ENCODE results near the gene WDR36. TPM values are rescaled to one million over a fixed set of nuclear protein-coding genes. Genes with fewer than 3 reads are reported as not detected.

WDR36 gene
- total and polyA plus RNA-seq, 10 donors = 7.9 to 36.1 (median 27.0) TPM

- H3K36me3 ChIP-seq = peaks cover 0 to 49% (median 23%) of the 10 kb centered on the region in 6 donors
- no peak for TF ChIP-seq POLR2AphosphoS5 (IDR thresholded peaks at IDR 0.05)
- no peak for TF ChIP-seq CTCF (IDR thresholded peaks at IDR 0.05 in 8 of 11, conservative IDR thresholded peaks at IDR 0.05 in 3 of 11)
- TF ChIP-seq POLR2A (IDR thresholded peaks at IDR 0.05) = no peak
- H3K4me3 ChIP-seq = no peak overlapping the region
- no peaks in the 10 kb centered on the region for H3K4me1 ChIP-seq
- no peaks in the 10 kb centered on the region for H3K9me3 ChIP-seq
- H3K27me3 ChIP-seq (replicated peaks in 1 of 7) = no peaks in the 10 kb centered on the region
- intact Hi-C loops (cut with DNase I; ENCODE audit: low total_unique reads) = no loop called here
- H3K27ac ChIP-seq = no peak overlapping the region
- no peak for DNase-seq
- WGBS, 5 donors = 94 to 97% (median 94%) methylated on average over 3 of the region's 3 CpGs
Measured at GRCh38 chr5:111129938-111130337, 37.8 kb downstream of the WDR36 start.

- H3K27me3 ChIP-seq (replicated peaks in 1 of 7) = no peaks in the 10 kb centered on the region
- H3K4me3 ChIP-seq = no peak overlapping the region
- 44 to 58% (median 49%) methylated on average over 2 of the region's 2 CpGs for WGBS, 5 donors
- H3K36me3 ChIP-seq = peaks cover 0 to 34% (median 13%) of the 10 kb centered on the region in 6 donors
- H3K4me1 ChIP-seq = no peaks in the 10 kb centered on the region
- TF ChIP-seq CTCF (IDR thresholded peaks at IDR 0.05 in 8 of 11, conservative IDR thresholded peaks at IDR 0.05 in 3 of 11) (no peak), POLR2AphosphoS5 (IDR thresholded peaks at IDR 0.05) (no peak), POLR2A (IDR thresholded peaks at IDR 0.05) (no peak)
- H3K9me3 ChIP-seq = no peaks in the 10 kb centered on the region
- intact Hi-C loops (cut with DNase I; ENCODE audit: low total_unique reads) = no loop called here
- DNase-seq = no peak
- H3K27ac ChIP-seq = no peak overlapping the region
Measured at GRCh38 chr5:111131356-111131755, 39.2 kb downstream of the WDR36 start.

GRCh38 chr5:111132076-111132475 lies 39.9 kb downstream of the WDR36 start:
- no peak for TF ChIP-seq POLR2A (IDR thresholded peaks at IDR 0.05)
- Histone ChIP-seq H3K36me3 (peaks cover 0 to 27% (median 5%) of the 10 kb centered on the region in 6 donors), H3K27me3 (replicated peaks in 1 of 7) (no peaks in the 10 kb centered on the region), H3K9me3 (no peaks in the 10 kb centered on the region), H3K4me3 (no peak overlapping the region), H3K4me1 (no peaks in the 10 kb centered on the region), H3K27ac (no peak overlapping the region)
- 63 to 82% (median 73%) methylated on average over 1 of the region's 1 CpG for WGBS, 5 donors
- no peak for DNase-seq
- intact Hi-C loops (cut with DNase I; ENCODE audit: low total_unique reads) = no loop called here

- 72 to 92% (median 86%) methylated on average over 1 of the region's 1 CpG for WGBS, 5 donors
- no peak for DNase-seq
- intact Hi-C loops (cut with DNase I; ENCODE audit: low total_unique reads) = no loop called here
- H3K27ac ChIP-seq = no peak overlapping the region
- H3K27me3 ChIP-seq (replicated peaks in 1 of 7) = no peaks in the 10 kb centered on the region
- no peak overlapping the region for H3K4me3 ChIP-seq
- H3K4me1 ChIP-seq = no peaks in the 10 kb centered on the region
- H3K9me3 ChIP-seq = no peaks in the 10 kb centered on the region
- no peak for TF ChIP-seq CTCF (IDR thresholded peaks at IDR 0.05 in 8 of 11, conservative IDR thresholded peaks at IDR 0.05 in 3 of 11)
- TF ChIP-seq POLR2AphosphoS5 (IDR thresholded peaks at IDR 0.05) = no peak
- no peak for TF ChIP-seq POLR2A (IDR thresholded peaks at IDR 0.05)
- peaks cover 0 to 19% (median 2%) of the 10 kb centered on the region in 6 donors for H3K36me3 ChIP-seq
Measured at GRCh38 chr5:111132731-111133435, 40.7 kb downstream of the WDR36 start.
